Left colon (tissue), 2 donors: ENCODE results near the gene CNIH3. TPM values are rescaled to one million over a fixed set of nuclear protein-coding genes. Genes with fewer than 3 reads are reported as not detected.
A peak's percentile ranks its signal among the peaks of the same experiment; 100 is the strongest.
"Not testable (repeated sequence)": the region's sequence is repeated elsewhere in the genome, so short reads cannot be mapped to it uniquely, and the experiment has no call there.

ENCODE experiments used
- ATAC-seq: fragments of 200-7000 bp; cut with Tn5 transposase; one replicate; pipeline ENCODE4 v1.9.1; 2020; ENCODE audit warnings: mild to moderate bottlenecking, moderate library complexity
- DNase-seq, 2 donors: peaks; one replicate each; pipeline ENCODE4 v3.0.0-alpha.2; 2020
- intact Hi-C, 2 donors: fragments of 100-400 bp; cut with DNase I in 1 of 2; cut with micrococcal nuclease in 1 of 2; formaldehyde crosslinking; loops; one replicate each; pipeline versions ENCODE4 v1.11.2 to v1.14.0; 2022; cut with DNase I, micrococcal nuclease
- total RNA-seq, 2 donors: library from RNA; stranded (reverse); fragmentation: NEBNext Ultra II Directional; extraction: Animal tissue kit (Norgen Biotek cat#: 25700); gene quantifications; one replicate each; pipeline ENCODE4 v1.2.1, GENCODE V29; 2021
- donor health status: DM: no; HTN: no; CAD: no.
- donor health status: DM: yes; HTN: yes; CAD: no.

CNIH3 gene
- total RNA-seq, 2 donors from 2014 or later = 0.95 to 1.5 TPM

DNA sequence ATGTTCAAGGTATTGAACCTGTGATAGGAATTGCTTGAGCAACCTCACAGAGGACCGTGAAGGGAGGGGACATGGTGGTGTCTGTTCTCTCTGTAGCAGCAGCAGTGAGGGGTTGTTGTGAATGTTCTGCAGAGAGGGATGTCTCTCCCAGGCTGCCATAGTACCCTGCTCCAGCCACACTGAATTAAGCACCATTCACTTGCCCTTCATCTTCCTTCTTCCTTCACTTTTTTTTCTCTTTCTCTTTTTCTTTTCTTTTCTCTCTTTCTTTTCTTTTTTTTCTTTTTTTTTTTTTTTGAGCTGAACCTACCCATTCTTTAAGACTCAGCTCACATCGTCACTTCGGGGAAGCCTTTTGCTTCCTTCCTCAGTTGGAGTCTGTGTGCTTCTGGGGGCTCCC lies 89.5 kb downstream of the CNIH3 start:
- intact Hi-C loops = no loop called here
- no peak for DNase-seq
- ATAC-seq = no peak

DNA sequence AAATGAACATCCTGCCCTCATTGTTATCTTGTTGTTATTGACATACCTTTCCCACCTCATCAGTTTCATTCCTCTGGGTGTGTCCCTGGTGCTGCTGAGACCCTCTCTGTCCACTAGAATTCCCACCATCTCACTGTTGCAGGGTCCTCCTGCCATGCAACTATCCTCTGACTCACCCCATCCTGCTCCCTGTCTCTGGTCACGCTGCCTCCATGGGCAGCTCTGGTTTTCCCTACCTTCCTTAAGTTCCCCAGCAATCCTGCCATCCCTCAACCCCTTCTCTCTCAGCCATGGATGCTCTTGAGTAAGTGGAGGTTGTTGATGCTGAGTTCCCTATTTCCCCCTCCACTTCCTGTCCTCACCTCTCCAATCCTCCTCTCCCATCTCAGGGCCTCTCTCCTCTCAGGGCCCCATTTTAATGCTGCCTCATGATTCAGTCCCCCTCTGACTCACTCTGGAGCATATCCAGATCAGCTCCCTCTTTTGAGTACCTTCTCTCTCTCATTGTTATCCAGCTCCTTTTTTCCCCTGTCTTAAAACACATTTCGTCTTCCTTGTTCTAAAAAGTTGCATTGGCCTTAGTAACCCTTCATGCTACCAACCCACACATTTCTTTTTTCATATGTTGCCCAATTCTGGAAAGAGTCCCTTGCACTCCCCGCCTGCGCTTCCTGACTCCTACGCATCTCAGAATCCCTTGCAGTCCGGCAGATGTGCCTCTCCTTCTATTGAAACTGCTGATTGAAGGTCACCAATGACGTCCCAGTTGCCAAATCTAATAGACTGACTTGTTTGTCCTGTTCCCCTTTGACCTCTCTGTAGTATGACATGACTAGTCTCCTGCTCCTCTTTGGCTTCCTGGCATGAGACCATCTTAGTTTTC lies 92.0 kb downstream of the CNIH3 start:
- intact Hi-C loops = no loop called here

DNA sequence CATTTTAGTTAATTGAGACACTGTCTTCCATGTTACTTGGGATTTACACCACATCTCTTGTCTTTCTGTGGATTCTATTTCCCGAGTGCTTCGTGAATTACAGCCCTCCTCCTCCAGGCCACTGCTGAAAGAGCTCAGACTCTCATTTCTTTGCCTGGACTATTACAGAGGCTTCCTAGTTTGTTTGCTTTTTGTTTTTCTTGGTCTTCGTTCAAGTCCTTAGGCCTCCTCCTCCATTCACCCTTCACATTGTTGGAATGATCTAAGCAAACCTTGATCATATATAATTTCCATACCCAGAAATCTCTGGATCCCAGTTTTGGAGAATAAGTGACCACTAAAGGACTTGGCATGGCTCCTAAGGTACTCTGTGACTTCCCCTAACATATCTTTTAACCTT lies 94.1 kb downstream of the CNIH3 start:
- DNase-seq (no peak), ATAC-seq (no peak)
- intact Hi-C loops = no loop called here

More for the DNA sequence above, 92.0 kb downstream of the CNIH3 start:
- no peak for DNase-seq
- no peak for ATAC-seq

DNA sequence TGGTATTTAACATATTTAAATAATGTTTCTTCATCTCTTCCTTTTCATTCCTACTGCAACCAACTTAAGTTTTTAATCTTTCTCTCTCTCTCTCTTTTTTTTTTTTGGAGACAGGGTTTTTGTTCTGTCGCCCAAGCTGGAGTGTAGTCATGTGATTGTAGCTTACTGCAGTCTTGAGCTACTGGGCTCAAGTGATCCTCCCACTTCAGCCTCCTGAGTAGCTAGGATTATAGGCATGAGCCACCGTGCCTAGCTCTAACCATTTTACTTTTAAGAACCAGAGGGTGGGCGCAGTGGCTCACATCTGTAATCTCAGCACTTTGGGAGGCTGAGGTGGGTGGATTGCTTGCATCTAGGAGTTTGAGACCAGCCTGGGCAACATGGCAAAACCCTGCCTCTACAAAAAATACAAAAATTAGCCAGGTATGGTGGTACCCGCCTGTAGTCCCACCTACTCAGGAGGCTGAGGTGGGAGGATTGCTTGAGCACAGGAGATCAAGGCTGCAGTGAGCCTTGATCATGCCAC lies 95.2 kb downstream of the CNIH3 start:
- DNase-seq, intact Hi-C loops, ATAC-seq: not testable (repeated sequence)

GRCh38 chr1:224711876-224712275 lies 95.8 kb downstream of the CNIH3 start:
- intact Hi-C loops = no loop called here

GRCh38 chr1:224713228-224713627 lies 97.1 kb downstream of the CNIH3 start:
- no peak for ATAC-seq
- intact Hi-C loops = no loop called here
- no peak for DNase-seq

More at GRCh38 chr1:224711876-224712275, 95.8 kb downstream of the CNIH3 start:
- peak; percentile 35 for ATAC-seq
- DNase-seq = no peak

DNA sequence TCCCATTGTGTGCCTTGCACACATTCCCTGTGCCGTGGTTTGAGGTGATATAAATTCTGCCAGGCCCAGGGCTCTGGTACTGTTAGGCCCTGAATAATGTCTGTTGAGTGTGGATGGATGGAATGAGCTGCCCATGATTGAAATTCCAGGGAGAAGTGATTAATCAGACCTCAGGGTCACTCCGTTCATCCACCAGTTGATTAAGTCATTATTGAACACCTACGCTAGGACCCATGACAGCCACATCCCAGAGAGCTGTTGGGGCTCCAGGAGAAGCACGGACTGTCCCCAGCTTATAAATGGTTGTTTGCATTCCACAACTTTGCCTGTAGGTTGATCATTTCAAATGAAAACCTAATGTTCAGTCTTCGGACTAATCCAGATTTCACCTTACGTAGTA lies 98.4 kb downstream of the CNIH3 start:
- intact Hi-C loops = no loop called here
- DNase-seq (no peak), ATAC-seq (no peak)

DNA sequence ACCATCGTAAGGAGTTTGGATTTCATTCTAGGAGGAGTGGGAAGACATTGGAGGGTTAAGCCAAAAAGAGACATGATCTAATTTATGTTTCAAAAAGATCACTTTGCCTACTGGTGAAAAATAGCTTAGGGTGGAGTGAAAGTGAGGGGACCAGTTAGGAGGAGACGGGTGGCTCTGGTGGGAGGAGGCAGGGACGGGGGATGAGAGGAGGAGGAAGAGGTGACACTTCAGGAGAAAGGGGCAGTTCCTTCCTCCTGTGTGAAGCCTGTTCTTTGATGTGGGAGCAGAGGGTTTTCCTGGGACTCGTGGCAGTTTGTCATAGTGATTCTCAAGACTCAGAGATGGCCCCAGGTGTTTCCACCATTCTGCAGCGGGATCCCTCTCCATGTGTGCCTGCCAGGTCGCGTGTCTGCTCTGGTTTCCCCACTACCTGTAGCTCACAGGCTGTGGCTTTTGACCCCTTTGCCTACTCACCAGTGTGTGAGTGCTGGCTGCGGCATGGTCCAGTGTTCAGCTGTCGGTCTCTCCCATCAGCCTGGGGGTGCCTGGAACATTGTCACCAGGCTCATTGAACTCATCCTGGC lies 102.4 kb downstream of the CNIH3 start:
- ATAC-seq (no peak), DNase-seq (no peak)
- intact Hi-C loops = no loop called here

GRCh38 chr1:224719716-224720115 lies 103.6 kb downstream of the CNIH3 start:
- intact Hi-C loops = no loop called here
- DNase-seq = no peak
- ATAC-seq = no peak

GRCh38 chr1:224720216-224720615 lies 104.1 kb downstream of the CNIH3 start:
- intact Hi-C loops = no loop called here
- DNase-seq = no peak
- ATAC-seq = no peak

DNA sequence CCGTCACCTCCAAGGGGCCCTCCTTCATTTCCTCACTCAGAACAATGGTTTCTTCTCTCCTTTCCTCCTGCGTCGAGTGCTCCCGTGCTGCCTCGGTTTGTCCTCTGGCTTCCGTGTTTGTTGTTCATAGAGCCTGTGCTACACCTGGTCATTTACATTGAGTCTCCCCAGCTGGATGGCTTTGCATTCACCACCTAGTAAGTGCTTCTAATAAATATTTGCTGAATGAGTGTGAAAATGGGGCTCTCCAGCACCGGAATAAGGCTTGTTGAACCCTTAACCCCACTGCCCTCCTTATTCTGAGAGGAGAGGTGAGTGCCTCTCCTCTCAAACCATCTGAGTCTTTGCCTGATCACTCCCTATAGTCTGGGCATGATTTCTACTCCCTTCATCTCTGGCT lies 104.9 kb downstream of the CNIH3 start:
- DNase-seq (no peak), ATAC-seq (no peak)
- intact Hi-C loops = no loop called here

DNA sequence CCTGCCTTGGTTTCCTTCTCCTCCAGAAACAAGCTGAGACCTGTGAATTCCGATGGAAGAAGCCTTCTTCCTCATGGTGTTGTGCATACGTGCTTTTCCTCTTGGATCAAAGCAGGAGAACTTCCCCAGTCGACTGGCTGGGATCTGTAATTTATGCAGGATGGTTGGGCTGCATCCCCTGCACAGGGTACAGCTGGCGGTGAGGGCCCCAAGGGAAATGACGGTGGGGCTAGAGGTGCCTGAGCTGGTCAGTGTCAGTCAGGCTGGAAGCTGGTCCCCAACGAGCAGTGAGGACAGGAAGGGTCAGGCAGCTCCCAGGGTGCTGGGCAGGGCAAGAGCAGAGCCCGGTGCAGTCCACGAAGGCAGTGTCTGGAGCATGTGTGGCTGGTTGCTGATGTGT lies 106.7 kb downstream of the CNIH3 start:
- ATAC-seq (no peak), DNase-seq (no peak)
- intact Hi-C loops = no loop called here

DNA sequence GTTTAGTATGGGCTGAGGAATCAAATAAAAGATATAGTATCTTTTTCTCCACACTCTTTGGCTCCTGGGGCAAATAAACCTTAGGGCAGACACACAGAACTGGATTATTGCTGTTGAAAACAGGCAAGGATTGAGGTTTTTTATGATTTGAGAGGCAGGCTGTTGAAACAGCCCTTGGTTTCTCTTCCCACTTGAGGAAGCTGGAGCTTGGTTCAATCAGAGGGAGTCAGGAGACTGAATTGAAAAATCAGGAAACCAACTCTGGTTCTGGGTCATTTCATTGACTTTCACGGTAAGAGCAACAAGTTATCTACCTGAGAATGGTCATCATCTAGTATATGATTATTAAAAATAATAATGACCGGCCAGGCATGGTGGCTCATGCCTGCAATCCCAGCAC lies 108.4 kb downstream of the CNIH3 start:
- no peak for ATAC-seq
- intact Hi-C loops = no loop called here
- no peak for DNase-seq

GRCh38 chr1:224726441-224727182 lies 110.5 kb downstream of the CNIH3 start:
- ATAC-seq (no peak), DNase-seq (no peak)
- intact Hi-C loops = no loop called here

DNA sequence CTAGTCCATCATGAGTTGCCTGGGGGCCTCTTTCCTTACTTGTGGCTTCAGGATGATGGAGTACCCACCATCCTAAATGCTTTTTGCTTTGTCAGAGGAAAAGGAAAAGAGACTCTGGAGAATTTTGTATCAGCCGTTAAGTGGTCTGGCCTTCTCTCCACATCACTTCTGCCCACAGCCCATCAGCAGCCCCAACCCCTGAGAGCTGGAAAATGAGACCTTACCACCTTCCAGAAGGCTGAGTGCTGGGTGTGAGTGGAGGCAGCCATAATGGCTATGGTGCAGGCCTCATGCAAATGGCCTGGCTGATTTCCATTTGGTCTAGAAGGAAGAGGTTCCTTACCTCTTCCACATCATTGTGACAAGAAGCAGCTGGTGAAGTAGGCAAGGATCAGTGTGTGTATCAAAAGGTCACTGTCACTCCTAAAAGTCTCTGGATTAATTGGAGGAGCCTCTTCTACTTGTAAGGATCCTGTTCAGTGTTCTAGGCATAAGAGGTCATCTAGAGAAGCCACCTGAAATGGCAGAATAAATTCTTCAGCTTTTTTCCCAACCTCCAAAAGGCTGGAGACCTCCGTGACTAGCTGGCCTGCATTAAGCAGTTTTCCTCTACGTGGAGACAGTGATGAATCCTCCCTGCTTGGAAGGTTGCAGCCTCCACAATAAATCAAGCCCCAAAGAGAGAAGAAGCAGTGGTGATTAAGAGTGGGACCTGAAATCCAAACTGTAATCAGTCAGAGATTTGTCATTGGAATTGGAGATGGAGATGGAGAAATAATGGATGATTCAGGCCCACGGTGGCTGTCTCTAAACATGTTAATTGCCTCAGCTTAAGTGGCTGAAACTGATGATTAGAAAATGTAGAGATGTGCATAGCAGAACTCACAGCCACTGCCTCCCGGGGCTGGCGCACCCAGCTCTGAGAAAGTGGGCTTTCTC lies 111.5 kb downstream of the CNIH3 start:
- intact Hi-C loops = no loop called here
- DNase-seq (no peak), ATAC-seq (no peak)

GRCh38 chr1:224730540-224730939 lies 114.4 kb downstream of the CNIH3 start:
- intact Hi-C loops = no loop called here
- ATAC-seq (no peak), DNase-seq (no peak)

DNA sequence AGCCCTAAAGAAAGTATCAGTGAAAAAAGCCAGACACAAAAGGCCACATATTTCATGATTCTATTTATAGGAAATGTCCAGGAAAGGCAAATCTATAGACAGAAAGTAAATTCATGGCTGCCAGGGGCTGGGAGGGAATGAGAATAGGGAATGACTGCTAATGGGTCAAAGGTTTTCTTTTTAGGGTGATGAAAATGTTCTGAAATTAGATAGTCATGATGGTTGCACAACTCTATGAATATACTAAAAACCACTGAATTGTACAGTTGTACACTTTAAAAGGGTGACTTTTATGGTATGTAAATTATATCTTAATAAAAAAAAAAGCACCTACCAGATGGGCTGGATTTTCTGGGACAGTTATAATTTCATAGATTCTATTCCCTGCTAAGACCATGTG lies 114.8 kb downstream of the CNIH3 start:
- ATAC-seq (no peak), DNase-seq (no peak)
- intact Hi-C loops = no loop called here

- ATAC-seq (no peak), DNase-seq (no peak)
- intact Hi-C loops = no loop called here
Measured at GRCh38 chr1:224731633-224732032, 115.5 kb downstream of the CNIH3 start.
